NCI-H187 treated with DMSO at 0.1 percent for 48 hours (cell line): ENCODE measurements around the gene MAD1L1.

Source experiments
- DNase-seq: peaks from one replicate; lab custom pipeline; 2025; lab: John Stamatoyannopoulos, UW

The MAD1L1 gene

DNA sequence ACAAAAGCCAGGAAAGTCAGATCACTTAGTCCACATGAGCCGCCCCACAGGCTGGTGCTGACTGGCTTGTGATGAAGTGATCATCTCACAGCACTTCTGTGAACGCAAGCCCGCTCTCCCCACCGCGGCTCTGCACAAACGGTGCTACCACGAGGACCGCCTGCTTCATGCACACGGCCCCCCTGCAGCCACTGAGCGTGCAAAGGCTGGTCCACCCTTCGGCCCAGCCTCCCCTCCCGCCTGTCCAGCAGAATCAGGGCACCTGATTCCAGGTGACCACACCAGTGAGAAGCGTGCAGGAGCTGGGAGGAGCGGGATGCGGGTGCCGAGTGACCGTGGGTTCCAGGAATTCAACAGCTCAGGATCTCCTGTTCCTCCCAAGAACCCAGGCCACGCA lies 32.2 kb downstream of the MAD1L1 start:
- no peak for DNase-seq

DNA sequence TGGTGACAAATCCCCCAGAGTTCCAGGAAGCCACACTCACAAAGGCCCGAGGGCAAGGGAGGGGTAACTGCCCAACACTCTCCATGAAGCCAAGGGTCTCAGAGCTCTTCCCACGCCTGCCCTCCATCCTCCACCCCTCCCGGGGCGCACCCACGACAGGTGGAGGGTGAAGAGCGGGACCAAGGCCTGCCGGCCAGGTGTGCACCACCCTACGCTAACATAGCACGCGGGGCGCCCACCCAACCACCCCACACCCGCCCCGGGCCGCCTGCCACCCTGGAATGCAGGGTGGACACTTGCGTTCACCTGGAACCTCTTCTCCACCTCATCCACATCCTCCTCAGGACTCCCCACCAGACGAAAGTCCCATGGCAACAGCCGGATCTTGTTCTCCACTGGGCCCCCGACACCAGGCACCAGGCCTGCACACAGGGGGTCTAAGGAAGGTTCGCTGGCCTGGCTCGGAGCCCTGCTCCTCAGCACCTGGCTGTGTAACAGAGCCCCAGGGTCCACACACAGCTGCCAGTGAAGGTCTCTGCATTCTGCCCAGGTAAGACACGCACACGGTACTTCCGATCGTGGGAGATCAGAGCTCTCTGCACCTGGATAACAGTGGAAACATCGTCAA lies 32.7 kb downstream of the MAD1L1 start:
- no peak for DNase-seq

DNA sequence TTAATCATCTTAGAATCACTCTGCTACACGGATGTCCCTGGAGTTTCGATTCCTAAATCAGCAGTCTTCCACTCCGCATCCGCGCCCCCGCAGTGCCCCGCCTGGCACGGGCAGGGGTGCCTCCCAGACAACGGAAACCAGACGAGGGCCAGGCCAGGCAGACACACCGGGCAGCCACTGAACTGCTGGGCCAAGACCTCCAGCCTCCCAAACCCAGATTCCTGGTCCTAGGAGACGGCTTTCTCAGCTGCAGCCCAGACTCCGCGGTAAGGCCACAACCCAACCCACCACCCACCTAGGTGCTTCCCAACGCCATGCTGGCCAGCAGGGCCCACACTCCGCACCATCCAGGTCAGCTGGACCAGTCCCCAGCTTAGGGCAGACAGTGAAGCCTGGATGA lies 33.2 kb downstream of the MAD1L1 start:
- no peak for DNase-seq

DNA sequence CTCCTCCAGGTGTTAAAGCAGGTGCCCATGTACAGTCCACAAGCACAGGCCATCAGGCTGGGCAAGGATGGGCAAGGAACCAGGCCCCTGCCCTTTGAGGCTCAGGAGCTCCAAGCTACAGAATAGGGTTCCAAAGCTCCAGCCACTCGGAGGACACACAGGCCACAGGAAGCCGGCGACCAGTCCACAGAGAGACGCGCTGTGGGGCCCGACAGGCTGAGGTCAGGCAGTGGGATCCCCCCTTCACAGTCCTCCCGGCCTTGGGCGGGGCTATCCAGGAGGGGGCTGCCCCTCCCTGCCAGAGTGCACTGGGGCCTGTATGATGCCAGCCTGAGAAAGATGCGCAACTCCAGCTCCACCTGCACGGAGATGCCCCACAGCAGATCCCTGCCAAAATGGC lies 34.0 kb downstream of the MAD1L1 start:
- DNase-seq: no peak

DNA sequence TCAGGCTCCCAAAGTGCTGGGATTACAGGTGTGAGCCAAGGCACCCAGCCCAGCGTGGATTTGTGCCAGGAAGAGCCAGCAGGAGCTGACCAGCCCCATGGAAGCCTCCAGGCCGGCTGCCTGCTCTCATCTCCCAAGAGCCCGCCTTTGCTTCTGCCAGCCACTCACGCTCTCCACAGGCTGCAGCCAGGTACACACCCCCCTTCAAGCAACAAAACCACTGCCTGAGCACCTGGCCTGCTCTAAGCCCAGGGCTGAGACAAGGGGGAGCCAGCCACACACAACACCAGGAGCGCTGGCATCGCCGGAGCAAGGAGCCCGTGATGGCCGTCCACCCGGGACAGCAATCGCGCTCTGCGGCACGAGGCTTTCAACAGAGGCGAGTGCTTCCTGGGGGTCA lies 34.5 kb downstream of the MAD1L1 start:
- peak; percentile 79 for DNase-seq

DNA sequence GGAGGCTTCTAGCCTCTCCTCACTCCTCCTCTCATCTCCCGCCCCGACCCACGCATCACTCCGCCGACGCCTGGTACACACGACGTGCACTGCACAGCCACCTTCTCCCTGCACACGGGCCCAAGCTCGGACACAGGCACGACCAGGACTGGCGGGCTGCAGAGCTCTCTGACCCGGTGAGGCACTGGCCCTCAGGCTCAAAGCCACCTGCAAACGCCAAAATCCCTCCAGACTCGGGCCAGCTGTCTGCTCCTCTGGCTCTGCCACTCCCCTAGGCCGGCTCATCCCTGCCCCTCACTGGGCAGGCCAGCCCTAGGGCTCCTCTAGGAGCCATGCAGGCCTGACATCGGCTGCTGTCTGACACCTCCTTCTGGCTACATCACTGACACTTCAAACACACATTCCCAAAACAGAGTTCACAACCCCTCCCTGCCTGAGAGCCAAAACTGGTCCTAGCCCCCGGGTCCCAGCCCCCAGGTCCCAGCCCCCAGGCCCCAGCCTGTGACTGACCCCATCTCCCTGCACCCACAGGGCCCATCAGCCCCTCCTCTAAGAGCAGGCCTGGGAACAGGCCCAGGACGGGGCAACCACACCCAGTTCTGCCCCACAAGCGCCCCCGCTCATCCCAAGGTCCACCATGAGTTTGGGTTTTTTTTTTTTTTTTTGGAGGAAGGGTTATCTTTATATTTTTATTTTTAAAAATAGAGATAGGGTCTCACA lies 35.1 kb downstream of the MAD1L1 start:
- no peak for DNase-seq

DNA sequence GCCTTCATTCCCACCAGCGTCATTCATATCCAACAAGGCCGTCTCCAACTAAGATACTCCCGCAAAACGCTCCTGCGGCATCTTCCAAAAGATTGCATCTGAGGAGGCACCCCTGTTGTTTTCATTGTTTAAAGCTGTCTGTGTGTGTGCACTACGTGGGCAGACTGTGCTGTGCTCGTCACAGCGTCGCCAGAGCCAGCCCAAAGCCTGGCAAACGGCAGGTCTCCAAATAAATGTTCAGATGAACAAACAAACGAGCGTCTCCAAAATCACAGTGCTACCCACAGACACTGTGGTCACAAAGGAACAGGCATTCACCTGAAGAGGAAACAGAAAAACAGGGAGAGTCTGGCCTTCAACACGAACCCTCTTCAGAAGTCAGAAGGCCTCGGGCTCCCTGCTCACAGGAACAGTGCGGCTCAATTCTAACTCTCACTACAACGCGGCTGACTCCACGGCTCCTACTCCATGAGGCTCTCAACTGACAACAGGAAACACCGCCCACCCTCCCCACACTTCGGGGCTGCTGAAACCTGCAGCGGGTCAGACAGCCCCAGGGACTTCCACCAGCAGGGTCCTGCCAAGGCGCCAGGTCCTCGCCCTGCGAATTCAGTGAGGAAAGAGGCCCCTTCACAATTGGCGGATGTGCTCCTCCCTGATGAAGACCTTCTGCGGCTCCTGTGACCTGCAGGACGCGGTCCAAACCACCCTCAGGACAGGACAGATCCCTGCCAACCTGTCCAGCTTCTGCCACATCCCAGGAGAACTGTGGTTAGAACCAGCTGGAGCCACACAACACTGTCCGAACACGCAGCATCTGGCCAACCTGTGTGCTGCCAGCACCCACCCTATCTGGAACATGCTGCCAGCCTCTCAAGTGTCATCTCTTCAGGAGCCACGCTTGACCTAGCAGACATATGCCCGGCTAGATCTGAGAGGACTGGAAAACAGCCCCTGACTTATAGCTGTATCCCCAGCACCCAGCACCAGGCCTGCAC lies 36.1 kb downstream of the MAD1L1 start:
- DNase-seq: no peak

DNA sequence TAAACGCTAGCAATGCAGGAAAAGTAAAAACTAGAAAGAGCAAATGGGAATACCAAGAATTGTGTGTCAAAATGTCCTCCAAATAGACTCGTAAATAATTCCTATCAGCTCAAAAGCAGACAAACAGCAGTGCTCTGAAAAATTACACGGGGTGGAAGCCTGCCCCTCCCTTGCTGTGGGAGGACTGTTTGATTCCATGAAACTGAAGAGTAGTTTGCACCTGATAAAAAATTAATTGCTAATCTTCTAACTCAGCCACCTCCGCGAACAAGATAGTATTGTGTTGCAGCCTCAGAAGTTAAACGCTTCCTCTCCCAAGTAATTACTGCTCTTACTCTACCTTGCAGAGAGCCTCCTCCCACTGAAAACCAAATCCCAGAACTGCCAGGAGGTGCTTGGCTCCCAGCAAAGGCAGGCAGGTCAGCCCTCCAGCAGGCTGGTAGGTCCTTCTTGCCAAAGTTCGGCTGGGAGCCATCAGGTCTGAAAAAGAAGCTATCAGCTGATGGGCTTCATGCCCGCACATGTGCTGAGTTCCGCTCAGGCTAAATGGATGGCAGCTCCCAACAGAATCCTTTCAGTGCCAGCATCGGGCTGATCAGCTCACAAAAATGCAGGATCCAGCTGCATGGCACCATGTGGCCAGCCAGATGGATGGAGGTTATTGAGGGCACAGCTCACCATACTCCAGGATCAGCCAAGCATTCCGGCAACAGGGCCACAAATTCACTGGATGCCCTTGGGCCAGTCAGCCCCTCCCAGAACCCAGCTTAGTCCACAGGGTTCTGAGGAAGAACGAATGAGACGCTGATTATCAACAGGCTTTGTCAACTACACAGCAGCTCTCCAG lies 37.1 kb downstream of the MAD1L1 start:
- DNase-seq: no peak

DNA sequence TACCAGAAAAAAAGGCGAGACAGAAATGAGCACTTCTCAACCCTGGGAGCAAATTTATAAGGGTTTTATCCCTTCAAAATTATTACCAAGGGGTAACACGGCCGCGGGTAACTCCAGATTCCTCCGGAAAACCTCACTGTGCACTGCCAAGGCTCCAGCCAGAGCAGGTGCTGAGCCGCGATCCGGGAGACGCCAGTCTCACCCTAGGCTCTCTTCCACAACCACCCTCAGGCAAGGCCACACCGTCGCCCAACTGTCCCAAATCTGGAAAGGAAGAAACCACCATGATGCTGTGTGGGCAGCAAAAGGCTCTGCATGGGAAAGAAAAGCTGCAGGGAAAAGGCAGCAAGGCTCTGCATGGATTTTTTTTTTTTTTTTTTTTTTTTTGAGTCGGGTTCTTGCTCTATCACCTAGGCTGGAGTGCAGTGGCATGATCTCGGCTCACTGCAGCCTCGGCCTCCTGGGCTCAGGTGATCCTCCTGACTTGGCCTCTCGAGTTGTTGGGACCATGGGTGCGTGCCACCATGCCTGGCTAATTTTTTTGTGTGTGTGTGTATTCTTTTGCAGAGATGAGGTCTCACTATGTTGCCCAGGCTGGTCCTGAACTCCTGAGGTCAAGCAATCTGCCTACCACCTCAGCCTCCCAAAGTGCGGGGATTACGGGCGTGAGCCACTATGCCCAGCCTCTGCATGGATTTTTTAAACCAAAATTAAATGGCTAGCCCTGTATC lies 39.0 kb downstream of the MAD1L1 start:
- no peak for DNase-seq

DNA sequence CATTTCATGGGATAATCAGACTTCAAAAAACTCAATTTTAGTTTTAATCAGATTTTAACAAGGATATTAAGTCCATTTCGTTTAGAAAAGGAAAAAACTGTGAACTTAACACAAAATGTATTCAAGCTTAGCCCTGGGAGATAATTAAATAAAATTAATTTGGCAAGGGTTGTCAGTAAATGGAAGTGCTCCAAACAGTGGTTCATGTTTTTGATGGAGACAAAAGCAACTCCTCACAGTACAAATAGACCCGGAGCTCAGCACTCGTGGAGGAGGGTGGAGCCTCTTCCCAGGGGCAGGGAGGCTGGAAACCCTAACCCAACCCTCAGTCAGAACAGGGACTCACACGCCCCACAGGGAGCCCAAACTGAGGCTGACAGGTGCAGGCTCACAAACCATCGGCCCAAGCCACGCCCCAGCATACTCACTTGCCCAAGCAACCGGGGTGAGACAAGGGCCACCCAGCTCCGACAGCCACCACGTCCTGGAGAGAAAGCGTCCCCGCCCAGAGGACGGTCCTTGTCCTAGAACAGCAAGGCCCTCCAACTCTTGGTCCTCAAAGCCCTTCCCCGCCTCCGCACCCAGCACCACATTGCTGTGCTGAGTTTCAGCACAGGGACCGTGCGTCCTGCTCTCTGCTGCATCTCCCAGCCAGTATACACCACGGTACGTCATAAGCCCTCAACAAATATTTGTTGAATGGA lies 39.8 kb downstream of the MAD1L1 start:
- peak; percentile 73 for DNase-seq

DNA sequence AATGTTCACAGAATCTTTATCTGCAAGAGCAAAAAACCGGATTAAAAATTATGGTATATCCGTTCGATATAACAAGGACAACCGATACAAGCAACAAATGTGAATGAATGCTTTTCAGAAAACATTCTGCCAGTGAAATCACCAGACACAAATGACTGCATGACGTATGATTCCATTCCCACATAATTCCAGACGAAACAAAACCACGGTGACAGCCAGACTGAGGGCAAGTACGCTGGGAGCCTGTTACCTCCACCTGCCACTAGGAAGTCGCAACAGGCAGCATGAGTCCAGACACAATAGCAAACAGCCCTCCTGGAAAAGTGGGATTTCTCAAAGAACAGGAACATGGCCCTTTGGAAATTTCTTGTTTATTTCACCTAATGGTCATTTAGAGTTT lies 41.7 kb downstream of the MAD1L1 start:
- DNase-seq: peak; percentile 33

DNA sequence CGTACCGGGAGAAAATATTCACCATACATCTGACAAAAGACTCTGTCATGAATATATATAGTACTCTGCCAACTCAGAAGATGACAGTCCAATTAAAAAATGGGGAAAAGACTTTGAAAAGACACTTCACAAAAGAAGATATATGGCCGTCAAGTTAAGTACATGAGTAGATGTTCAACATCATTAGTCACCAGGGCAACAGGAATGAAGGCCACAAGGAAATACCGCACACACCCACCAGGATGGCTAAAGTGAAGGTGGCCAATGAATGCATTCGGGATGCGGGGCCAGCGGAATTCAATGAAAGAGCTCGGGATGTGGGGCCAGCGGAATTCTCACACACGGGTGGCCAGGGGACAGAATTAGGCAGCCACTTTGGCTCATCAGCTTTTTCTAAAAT lies 42.2 kb downstream of the MAD1L1 start:
- DNase-seq: peak; percentile 60

DNA sequence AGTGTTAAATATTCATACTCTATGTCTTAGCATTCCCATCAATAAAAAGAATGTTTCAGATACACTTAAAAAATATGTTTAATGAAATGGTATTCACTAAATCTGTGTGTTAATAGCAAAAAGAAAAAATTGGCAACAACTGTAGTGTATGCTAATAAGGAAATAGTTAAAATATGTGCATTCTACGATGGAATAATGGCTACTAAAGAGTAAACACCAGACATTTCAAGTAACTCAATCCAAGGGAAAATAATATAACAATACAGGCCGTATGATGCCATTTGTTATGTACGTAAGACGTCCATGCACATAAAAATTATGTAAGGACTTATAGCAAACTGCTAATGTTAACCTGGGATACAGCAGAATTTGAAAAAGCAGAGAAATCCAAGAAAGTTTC lies 46.6 kb downstream of the MAD1L1 start:
- no peak for DNase-seq

DNA sequence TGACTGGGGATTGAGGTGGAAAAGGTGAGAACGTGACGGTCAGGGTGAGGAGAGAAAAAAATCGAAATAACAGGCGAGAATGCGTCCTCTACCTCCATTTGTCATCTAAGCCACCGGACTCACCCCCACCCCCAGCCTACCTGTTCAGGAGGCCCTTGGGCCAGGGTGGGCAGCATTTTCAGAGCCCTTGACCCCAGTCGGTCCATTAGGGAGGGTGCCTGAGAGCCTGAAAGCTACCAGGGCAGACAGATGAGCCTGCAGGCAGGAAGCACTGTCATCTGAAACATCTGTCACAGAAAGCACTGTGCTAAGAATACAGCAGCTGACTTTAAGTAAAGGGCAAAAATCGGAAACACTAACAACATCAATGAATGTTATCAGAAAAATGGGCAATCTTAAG lies 47.0 kb downstream of the MAD1L1 start:
- no peak for DNase-seq

DNA sequence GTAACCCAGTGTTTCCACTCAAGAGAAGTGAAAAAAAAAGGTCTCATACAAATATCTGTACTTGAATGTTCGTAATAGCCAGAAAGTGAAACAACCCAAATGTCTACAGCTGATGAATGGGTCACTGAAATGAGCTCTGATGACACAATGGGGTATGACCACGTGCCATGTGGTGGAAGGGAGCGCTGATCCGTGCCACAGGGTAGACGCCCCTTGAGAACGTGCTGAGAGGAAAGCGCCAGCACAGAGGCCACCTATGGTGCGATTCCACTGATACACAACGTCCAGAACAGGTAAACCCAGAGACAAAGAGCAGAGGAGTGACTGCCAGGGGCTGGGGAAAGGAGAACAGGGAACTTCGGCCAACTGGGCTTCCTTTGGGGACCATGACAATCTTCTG lies 50.3 kb downstream of the MAD1L1 start:
- DNase-seq: no peak

DNA sequence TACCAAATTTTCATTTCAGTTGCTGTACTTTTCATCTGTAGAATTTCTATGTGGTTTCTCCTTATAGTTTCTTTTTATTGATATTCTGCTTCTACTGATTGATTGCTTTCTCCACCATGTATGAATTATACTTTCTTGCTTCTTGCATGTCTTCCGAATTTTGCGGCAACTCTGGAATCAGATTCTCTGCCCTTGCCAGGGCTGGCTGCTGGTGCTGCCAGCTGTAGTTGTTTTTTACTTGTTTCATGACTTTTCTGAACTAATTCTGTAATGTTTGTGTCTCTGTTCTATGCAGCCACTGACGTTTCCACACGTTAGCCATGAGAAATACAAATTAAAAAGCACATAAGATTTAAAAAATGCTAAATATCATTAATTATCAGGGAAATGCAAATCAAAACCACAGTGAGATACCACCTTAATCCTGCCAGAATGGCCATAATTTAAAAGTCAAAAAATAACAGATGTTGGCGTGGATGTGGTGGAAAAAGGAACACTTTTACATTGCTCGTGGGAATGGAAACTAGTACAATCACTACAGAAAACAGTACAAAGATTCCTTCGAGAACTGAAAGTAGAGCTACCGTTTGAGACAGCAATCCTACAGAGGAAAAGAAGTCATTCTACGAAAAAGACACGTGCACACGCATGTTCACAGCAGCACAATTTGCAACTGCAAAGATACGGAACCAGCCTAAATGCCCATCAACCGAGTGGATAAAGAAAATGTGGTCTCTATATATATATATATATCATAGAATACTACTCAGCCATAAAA lies 51.5 kb downstream of the MAD1L1 start:
- DNase-seq: no peak

DNA sequence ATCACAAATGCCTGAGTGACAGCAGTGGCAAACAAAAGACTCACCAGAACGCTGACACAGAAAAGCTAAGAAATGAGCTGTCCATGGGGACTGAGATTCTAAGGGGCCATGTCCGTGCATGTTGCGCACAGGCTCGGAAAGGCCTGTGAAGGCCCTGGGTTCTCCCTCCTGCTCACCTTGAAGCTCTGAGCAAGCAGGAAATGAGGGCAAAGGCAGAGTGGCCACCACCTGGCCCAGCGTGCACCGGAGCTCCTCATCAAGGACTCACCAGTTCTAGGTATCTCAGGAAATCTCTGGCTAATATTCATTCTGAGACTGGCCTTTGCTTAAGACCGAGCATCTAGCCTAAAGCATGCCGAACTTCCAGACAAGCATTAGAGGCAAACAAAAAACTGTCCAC lies 52.7 kb downstream of the MAD1L1 start:
- no peak for DNase-seq

DNA sequence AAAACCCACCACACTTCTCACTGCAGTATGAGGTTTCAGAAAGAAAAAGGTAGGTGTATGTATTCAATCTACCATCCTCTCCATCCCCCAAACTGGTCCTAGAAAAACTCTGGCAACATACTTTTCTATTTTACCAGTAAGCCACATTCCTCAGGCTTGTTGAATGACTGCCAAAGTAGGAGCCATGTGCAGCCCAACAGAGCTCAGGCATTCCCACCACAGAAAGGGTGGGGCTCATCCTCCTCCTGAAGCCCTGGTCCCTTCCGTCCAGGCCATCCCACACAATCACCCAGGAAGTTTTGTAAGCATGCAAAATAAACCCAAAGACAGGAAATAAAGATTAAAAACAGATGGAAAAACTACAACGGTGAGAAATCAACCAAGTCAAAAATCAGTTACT lies 57.2 kb downstream of the MAD1L1 start:
- no peak for DNase-seq

DNA sequence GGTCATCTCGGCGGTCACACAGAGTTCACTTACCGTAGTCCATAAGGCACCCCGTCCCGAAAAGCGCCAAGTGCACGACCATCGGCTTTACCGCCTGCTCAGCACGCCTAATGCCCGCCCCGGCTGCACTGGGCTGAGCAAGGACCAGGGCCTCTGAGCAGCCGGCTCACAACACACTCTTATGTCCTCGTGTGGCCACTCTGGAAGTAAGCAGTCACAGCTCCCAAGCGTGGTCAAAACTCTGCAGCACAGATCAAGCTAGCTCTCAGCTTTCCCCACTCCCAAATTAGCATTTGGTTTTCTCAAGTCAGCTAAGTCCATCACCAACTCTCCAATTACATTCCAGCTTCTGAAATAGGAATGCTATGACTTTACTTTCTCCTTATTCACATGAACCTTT lies 57.7 kb downstream of the MAD1L1 start:
- DNase-seq: no peak
